Vagina (tissue), 2 donors: ENCODE results near the gene TRIM67. TPM values are rescaled to one million over a fixed set of nuclear protein-coding genes. Genes with fewer than 3 reads are reported as not detected.

Experiments used
- DNase-seq, 2 donors: peaks; one replicate each; pipeline ENCODE4 v3.0.0-alpha.2; 2017; ENCODE audit errors: extremely low spot score in 2 of 2
- H3K27ac ChIP-seq: fragments of 200-600 bp; sonication (generic); one replicate; pipeline ENCODE4 v1.5.1; 2019
- H3K27me3 ChIP-seq: fragments of 200-600 bp; sonication (generic); one replicate; pipeline ENCODE4 v1.5.1; 2019
- H3K36me3 ChIP-seq, 2 donors: fragments of 200-600 bp; sonication (generic); one replicate each; pipeline ENCODE4 v1.5.1; 2017 to 2019
- H3K4me1 ChIP-seq: fragments of 200-600 bp; sonication (generic); one replicate; pipeline ENCODE4 v1.5.1; 2019
- H3K4me3 ChIP-seq, 2 donors: fragments of 200-600 bp; sonication (generic); 1 replicate in 1 of 2; 2 replicates in 1 of 2; pipeline ENCODE4 v1.5.1; 2016 to 2019
- H3K9me3 ChIP-seq: fragments of 200-600 bp; sonication (generic); one replicate; pipeline ENCODE4 v1.5.1; 2019
- CTCF ChIP-seq, 3 experiments: fragments of 450-650 bp in 2 of 3; fragments of 200-600 bp in 1 of 3; sonication (generic) in 1 of 3; IDR thresholded peaks; one replicate each; pipeline ENCODE4 v1.5.1; 2017 to 2019; ENCODE audit warnings: antibody characterized with exemption in 3 of 3, mild to moderate bottlenecking in 2 of 3, moderate library complexity in 2 of 3
- POLR2A ChIP-seq, 2 donors: fragments of 450-650 bp; IDR thresholded peaks; one replicate each; pipeline ENCODE4 v1.6.1; 2017; ENCODE audit warnings: antibody characterized with exemption in 2 of 2, mild to moderate bottlenecking in 2 of 2, moderate library complexity in 2 of 2
- POLR2AphosphoS5 ChIP-seq, 2 donors: sonication (generic); formaldehyde crosslinking; IDR thresholded peaks; one replicate each; pipeline ENCODE4 v1.9.0; 2017; ENCODE audit warnings: antibody characterized with exemption in 2 of 2, mild to moderate bottlenecking in 2 of 2, low read depth in 1 of 2; ENCODE audit not compliant: insufficient read depth in 1 of 2
- intact Hi-C: fragments of 100-400 bp; cut with DNase I; formaldehyde crosslinking; loops from one replicate; pipeline ENCODE4 v1.15.1; 2023
- total RNA-seq: library from RNA; depleted of rRNA; stranded (reverse); fragments of >200 nt; gene quantifications from one replicate; pipeline ENCODE4 v1.2.3, GENCODE V29; 2016

The TRIM67 gene
- total RNA-seq, 1 donor from 2014 or later, result not detected

- H3K27me3 ChIP-seq, result no peaks in the 10 kb centered on the region
- intact Hi-C loops, result no loop called here
- H3K36me3 ChIP-seq, result no peaks in the 10 kb centered on the region
- H3K4me1 ChIP-seq, result no peaks in the 10 kb centered on the region
- DNase-seq, result no peak
- no peak overlapping the region for H3K27ac ChIP-seq
- TF ChIP-seq POLR2A (IDR thresholded peaks at IDR 0.05), result no peak
- TF ChIP-seq POLR2AphosphoS5 (IDR thresholded peaks at IDR 0.05; ENCODE audit: insufficient read depth in 1 of 2, low read depth in 1 of 2), result no peak
- TF ChIP-seq CTCF (IDR thresholded peaks at IDR 0.05), result no peak
- no peak overlapping the region for H3K4me3 ChIP-seq
- H3K9me3 ChIP-seq, result no peaks in the 10 kb centered on the region
These were observed 33.1 kb downstream of the TRIM67 start for GRCh38 chr1:231194843-231195516.

GRCh38 chr1:231196307-231196706 lies 34.4 kb downstream of the TRIM67 start:
- Histone ChIP-seq H3K9me3 (no peaks in the 10 kb centered on the region), H3K27ac (no peak overlapping the region), H3K4me3 (no peak overlapping the region), H3K4me1 (no peaks in the 10 kb centered on the region), H3K36me3 (no peaks in the 10 kb centered on the region), H3K27me3 (no peaks in the 10 kb centered on the region)
- intact Hi-C loops, result no loop called here
- TF ChIP-seq POLR2AphosphoS5 (IDR thresholded peaks at IDR 0.05; ENCODE audit: insufficient read depth in 1 of 2, low read depth in 1 of 2) (no peak), CTCF (IDR thresholded peaks at IDR 0.05) (no peak), POLR2A (IDR thresholded peaks at IDR 0.05) (no peak)
- DNase-seq, result no peak

GRCh38 chr1:231196728-231197127 lies 34.9 kb downstream of the TRIM67 start:
- intact Hi-C loops, result no loop called here
- Histone ChIP-seq H3K36me3 (no peaks in the 10 kb centered on the region), H3K4me1 (no peaks in the 10 kb centered on the region), H3K27ac (no peak overlapping the region), H3K27me3 (no peaks in the 10 kb centered on the region), H3K4me3 (no peak overlapping the region), H3K9me3 (no peaks in the 10 kb centered on the region)
- DNase-seq, result no peak
- TF ChIP-seq POLR2AphosphoS5 (IDR thresholded peaks at IDR 0.05; ENCODE audit: insufficient read depth in 1 of 2, low read depth in 1 of 2), result no peak
- TF ChIP-seq CTCF (IDR thresholded peaks at IDR 0.05), result no peak
- TF ChIP-seq POLR2A (IDR thresholded peaks at IDR 0.05), result no peak

- no peaks in the 10 kb centered on the region for H3K36me3 ChIP-seq
- H3K4me3 ChIP-seq, result no peak overlapping the region
- TF ChIP-seq POLR2AphosphoS5 (IDR thresholded peaks at IDR 0.05; ENCODE audit: insufficient read depth in 1 of 2, low read depth in 1 of 2) (no peak), POLR2A (IDR thresholded peaks at IDR 0.05) (no peak), CTCF (IDR thresholded peaks at IDR 0.05) (no peak)
- no peaks in the 10 kb centered on the region for H3K4me1 ChIP-seq
- intact Hi-C loops, result no loop called here
- no peak for DNase-seq
- H3K27ac ChIP-seq, result no peak overlapping the region
- no peaks in the 10 kb centered on the region for H3K9me3 ChIP-seq
- H3K27me3 ChIP-seq, result no peaks in the 10 kb centered on the region
These were observed 38.0 kb downstream of the TRIM67 start for GRCh38 chr1:231199868-231200267.

GRCh38 chr1:231200388-231201031 lies 38.7 kb downstream of the TRIM67 start:
- intact Hi-C loops, result no loop called here
- Histone ChIP-seq H3K9me3 (no peaks in the 10 kb centered on the region), H3K27ac (no peak overlapping the region), H3K36me3 (no peaks in the 10 kb centered on the region), H3K4me1 (no peaks in the 10 kb centered on the region), H3K4me3 (no peak overlapping the region), H3K27me3 (no peaks in the 10 kb centered on the region)
- TF ChIP-seq CTCF (IDR thresholded peaks at IDR 0.05), result no peak
- no peak for TF ChIP-seq POLR2A (IDR thresholded peaks at IDR 0.05)
- TF ChIP-seq POLR2AphosphoS5 (IDR thresholded peaks at IDR 0.05; ENCODE audit: insufficient read depth in 1 of 2, low read depth in 1 of 2), result no peak
- no peak for DNase-seq
